IPS-15b (cell line): Measurements from ENCODE around the gene DUSP16.

Source experiments
- H3K27me3 ChIP-seq: one replicate; pipeline ENCODE4 v1.6.1; 2013; ENCODE audit warnings: low read length; ENCODE audit not compliant: control insufficient read depth, insufficient read depth
- H3K36me3 ChIP-seq: one replicate; pipeline ENCODE4 v1.6.1; 2013; ENCODE audit warnings: low read length; ENCODE audit not compliant: control insufficient read depth, insufficient read depth
- H3K4me1 ChIP-seq: one replicate; pipeline ENCODE4 v1.6.1; 2013; ENCODE audit warnings: mild to moderate bottlenecking, low read length; ENCODE audit not compliant: control insufficient read depth, insufficient read depth
- H3K4me3 ChIP-seq: one replicate; pipeline ENCODE4 v1.5.1; 2013; ENCODE audit warnings: low read depth, low read length
- H3K9ac ChIP-seq: one replicate; pipeline ENCODE4 v1.6.1; 2013; ENCODE audit warnings: low read depth, mild to moderate bottlenecking, low read length
- H3K9me3 ChIP-seq: one replicate; pipeline ENCODE4 v1.6.1; 2013; ENCODE audit warnings: mild to moderate bottlenecking, low read length; ENCODE audit not compliant: control insufficient read depth, insufficient read depth

DUSP16 gene

DNA sequence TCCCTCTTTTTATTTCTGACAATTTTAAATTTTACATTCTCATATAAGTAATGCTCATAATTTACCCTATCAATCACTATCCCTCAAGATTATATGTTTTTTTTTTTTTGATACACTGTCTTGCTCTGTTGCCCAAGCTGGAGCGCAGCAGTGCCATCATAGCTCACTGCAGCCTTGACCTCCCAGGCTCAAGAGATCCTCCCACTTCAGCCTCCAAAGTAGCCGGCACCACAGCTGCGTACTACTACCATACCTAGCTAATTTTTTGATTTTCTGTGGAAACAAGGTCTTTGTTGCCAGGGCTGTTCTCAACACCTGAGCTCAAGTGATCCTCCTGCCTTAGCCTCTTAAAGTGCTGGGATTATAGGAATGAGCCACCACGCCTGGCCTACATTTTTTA, 4.4 kb downstream of the DUSP16 start:
- Histone ChIP-seq H3K9me3 (no peaks in the 10 kb centered on the region), H3K36me3 (no peaks in the 10 kb centered on the region), H3K4me1 (peaks cover 27% of the 10 kb centered on the region), H3K27me3 (no peaks in the 10 kb centered on the region), H3K9ac (no peak overlapping the region), H3K4me3 (no peak overlapping the region)

DNA sequence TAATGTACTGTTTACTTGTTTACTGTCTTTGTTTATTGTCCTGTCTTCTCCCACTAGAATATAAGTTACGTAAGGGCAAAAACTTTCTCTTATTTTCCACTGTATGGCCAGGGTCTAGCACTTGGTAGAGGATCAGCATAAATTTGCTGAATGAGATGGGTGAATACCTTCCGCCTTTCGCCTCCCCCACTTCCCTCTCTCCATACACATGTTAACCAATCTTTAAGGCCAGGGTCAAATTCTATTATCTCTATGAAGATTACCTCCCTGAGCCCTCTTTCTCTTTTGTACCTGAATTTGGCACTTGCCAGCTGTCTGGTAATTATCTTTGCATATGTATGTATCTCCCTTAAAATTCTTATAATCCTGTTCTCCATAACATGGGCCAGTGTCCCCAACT, 4.9 kb downstream of the DUSP16 start:
- peaks cover 23% of the 10 kb centered on the region for H3K4me1 ChIP-seq
- H3K9me3 ChIP-seq: no peaks in the 10 kb centered on the region
- H3K27me3 ChIP-seq: no peaks in the 10 kb centered on the region
- no peak overlapping the region for H3K9ac ChIP-seq
- H3K4me3 ChIP-seq: peak overlapping the region; percentile 24
- no peaks in the 10 kb centered on the region for H3K36me3 ChIP-seq

GRCh38 chr12:12555656-12556055, 7.0 kb downstream of the DUSP16 start:
- Histone ChIP-seq H3K9me3 (no peaks in the 10 kb centered on the region), H3K4me3 (no peak overlapping the region), H3K27me3 (no peaks in the 10 kb centered on the region), H3K36me3 (no peaks in the 10 kb centered on the region), H3K9ac (no peak overlapping the region), H3K4me1 (peaks cover 23% of the 10 kb centered on the region)

DNA sequence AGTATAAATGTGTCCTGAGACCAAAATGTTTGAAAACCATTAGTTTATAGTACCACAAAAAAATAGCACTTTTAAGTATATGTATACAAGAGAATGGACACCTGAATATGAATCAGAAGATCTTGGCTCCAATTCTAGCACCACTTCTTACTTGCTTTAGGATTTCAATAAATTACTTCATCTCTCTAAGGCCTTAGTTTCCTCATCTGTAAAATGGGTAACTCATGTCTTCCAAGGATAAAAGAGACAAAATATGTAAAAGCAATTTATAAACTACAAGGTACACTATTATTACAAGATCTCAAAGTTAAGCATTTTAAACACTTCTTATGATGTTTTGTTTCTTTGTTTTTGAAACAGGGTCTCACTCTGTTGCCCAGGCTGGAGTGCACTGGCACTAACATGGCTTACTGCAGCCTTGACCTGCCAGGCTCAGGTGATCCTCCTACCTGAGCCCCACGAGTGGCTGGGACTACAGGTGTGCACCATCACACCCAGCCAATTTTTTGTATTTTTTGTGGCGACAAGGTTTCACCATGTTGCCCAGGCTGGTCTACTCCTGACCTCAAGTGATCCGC, 9.4 kb downstream of the DUSP16 start:
- no peaks in the 10 kb centered on the region for H3K36me3 ChIP-seq
- no peaks in the 10 kb centered on the region for H3K9me3 ChIP-seq
- peaks cover 11% of the 10 kb centered on the region for H3K4me1 ChIP-seq
- no peak overlapping the region for H3K9ac ChIP-seq
- no peak overlapping the region for H3K4me3 ChIP-seq
- no peaks in the 10 kb centered on the region for H3K27me3 ChIP-seq

- no peaks in the 10 kb centered on the region for H3K36me3 ChIP-seq
- H3K9ac ChIP-seq: no peak overlapping the region
- H3K4me1 ChIP-seq: no peaks in the 10 kb centered on the region
- H3K9me3 ChIP-seq: no peaks in the 10 kb centered on the region
- no peaks in the 10 kb centered on the region for H3K27me3 ChIP-seq
- H3K4me3 ChIP-seq: no peak overlapping the region
Measured at GRCh38 chr12:12551115-12551514, 11.5 kb downstream of the DUSP16 start.

GRCh38 chr12:12550277-12550676, 12.4 kb downstream of the DUSP16 start:
- Histone ChIP-seq H3K4me1 (no peaks in the 10 kb centered on the region), H3K9me3 (no peaks in the 10 kb centered on the region), H3K36me3 (no peaks in the 10 kb centered on the region), H3K4me3 (no peak overlapping the region), H3K27me3 (no peaks in the 10 kb centered on the region), H3K9ac (no peak overlapping the region)

GRCh38 chr12:12549426-12549825, 13.2 kb downstream of the DUSP16 start:
- Histone ChIP-seq H3K9ac (no peak overlapping the region), H3K9me3 (no peaks in the 10 kb centered on the region), H3K4me1 (no peaks in the 10 kb centered on the region), H3K27me3 (no peaks in the 10 kb centered on the region), H3K4me3 (no peak overlapping the region), H3K36me3 (no peaks in the 10 kb centered on the region)

DNA sequence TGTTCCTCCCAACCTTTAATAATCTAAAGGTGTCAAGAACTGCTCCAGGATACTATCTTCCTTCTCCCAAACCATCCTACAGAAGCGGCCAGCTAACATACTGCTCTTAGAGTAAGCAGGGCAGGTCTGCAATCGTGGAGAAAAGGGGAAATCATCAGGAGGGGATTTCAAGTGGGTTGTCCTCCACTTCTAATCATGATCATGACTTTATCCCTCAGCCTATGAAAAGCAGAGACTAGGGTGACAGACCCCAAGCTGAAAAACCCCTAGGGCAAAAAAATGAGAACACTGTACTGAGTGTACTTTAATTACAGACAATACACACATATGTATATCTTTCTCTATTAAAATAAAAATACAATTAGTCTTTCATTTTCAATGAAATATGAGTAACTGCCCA, 13.9 kb downstream of the DUSP16 start:
- no peaks in the 10 kb centered on the region for H3K27me3 ChIP-seq
- no peak overlapping the region for H3K9ac ChIP-seq
- H3K36me3 ChIP-seq: no peaks in the 10 kb centered on the region
- H3K9me3 ChIP-seq: no peaks in the 10 kb centered on the region
- no peaks in the 10 kb centered on the region for H3K4me1 ChIP-seq
- H3K4me3 ChIP-seq: no peak overlapping the region

DNA sequence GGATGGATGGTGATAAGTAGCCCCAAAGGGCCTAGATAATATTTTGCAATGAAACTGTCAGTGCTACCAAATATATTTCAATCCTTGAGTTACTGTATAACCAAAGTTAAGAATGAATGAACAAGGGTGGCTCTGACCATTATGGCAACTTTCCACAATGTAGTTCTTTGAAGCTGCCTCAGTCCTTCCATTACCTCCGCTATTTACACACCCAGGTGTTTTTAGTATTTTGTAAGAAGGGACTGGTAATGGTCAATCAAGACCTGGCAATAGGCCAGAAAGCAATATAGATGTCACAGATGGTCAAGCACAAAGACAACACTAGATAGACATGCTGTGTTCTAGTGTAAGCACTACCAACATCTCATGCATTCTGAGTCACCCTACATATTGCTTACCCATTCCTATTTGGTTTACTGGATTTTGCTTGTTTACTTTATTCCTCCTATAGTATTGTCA, 16.3 kb downstream of the DUSP16 start:
- Histone ChIP-seq H3K4me3 (no peak overlapping the region), H3K36me3 (peaks cover 2% of the 10 kb centered on the region), H3K27me3 (no peaks in the 10 kb centered on the region), H3K4me1 (no peaks in the 10 kb centered on the region), H3K9ac (no peak overlapping the region), H3K9me3 (no peaks in the 10 kb centered on the region)

GRCh38 chr12:12543959-12544358, 18.7 kb downstream of the DUSP16 start:
- no peak overlapping the region for H3K9ac ChIP-seq
- H3K27me3 ChIP-seq: no peaks in the 10 kb centered on the region
- H3K36me3 ChIP-seq: peaks cover 2% of the 10 kb centered on the region
- no peaks in the 10 kb centered on the region for H3K9me3 ChIP-seq
- peaks cover 3% of the 10 kb centered on the region for H3K4me1 ChIP-seq
- no peak overlapping the region for H3K4me3 ChIP-seq

GRCh38 chr12:12542964-12543363, 19.7 kb downstream of the DUSP16 start:
- H3K36me3 ChIP-seq: peaks cover 2% of the 10 kb centered on the region
- H3K9me3 ChIP-seq: no peaks in the 10 kb centered on the region
- no peak overlapping the region for H3K9ac ChIP-seq
- peaks cover 7% of the 10 kb centered on the region for H3K4me1 ChIP-seq
- H3K4me3 ChIP-seq: no peak overlapping the region
- H3K27me3 ChIP-seq: no peaks in the 10 kb centered on the region

DNA sequence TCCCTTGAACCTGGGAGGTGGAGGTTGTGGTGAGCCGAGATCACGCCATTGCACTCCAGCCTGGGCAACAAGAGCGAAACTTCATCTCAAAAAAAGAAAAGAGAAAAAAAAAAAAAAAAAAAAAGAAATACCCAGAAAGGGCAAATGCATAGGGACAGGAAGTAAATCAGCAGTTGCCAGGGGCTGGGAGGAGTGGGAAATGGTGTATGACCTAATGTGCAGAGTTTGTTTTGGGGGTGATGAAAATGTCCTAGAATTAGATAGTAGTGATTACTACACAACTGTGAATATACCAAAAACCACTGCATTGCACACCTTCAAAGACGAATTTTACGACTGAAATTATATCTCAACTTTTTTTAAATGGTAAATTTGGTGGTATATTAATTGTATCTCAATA, 20.4 kb downstream of the DUSP16 start:
- no peak overlapping the region for H3K4me3 ChIP-seq
- H3K9me3 ChIP-seq: no peaks in the 10 kb centered on the region
- H3K4me1 ChIP-seq: peaks cover 7% of the 10 kb centered on the region
- no peaks in the 10 kb centered on the region for H3K27me3 ChIP-seq
- H3K9ac ChIP-seq: no peak overlapping the region
- H3K36me3 ChIP-seq: peaks cover 2% of the 10 kb centered on the region
